HepG2 (cell line): ENCODE measurements around the gene SEC24D. TPM values are rescaled to one million over a fixed set of nuclear protein-coding genes. Genes with fewer than 3 reads are reported as not detected.

Experiments used
- CREB1 ChIP-seq, 2 experiments: fragments of 450-650 bp in 1 of 2; IDR thresholded peaks; 2 replicates each; pipeline ENCODE4 v1.6.1; 2016 to 2017; ENCODE audit warnings: control low read depth in 1 of 2, mild to moderate bottlenecking in 1 of 2, missing compliant biosample characterization in 1 of 2, missing genetic modification characterization in 1 of 2
- CREM ChIP-seq, 2 experiments: sonication (generic) in 1 of 2; formaldehyde crosslinking in 1 of 2; IDR thresholded peaks; 2 replicates each; pipeline versions ENCODE4 v1.4.0 to v1.6.1; 2016 to 2020; ENCODE audit warnings: antibody characterized with exemption in 1 of 2, mild to moderate bottlenecking in 1 of 2, missing genetic modification reagents in 1 of 2
- DRAP1 ChIP-seq: IDR thresholded peaks from 2 replicates; pipeline ENCODE4 v1.6.1; 2016; ENCODE audit warnings: missing genetic modification reagents, missing compliant biosample characterization
- ETV5 ChIP-seq: IDR thresholded peaks from 2 replicates; pipeline ENCODE4 v1.6.1; 2018; ENCODE audit warnings: missing biosample characterization, missing genetic modification reagents, inconsistent platforms, borderline replicate concordance
- FOXK1 ChIP-seq: sonication (generic); formaldehyde crosslinking; IDR thresholded peaks from 2 replicates; pipeline ENCODE4 v1.4.0; 2020; ENCODE audit warnings: low read depth, missing genetic modification reagents, borderline replicate concordance
- GABPA ChIP-seq, 2 experiments: IDR thresholded peaks; 2 replicates each; pipeline ENCODE4 v1.6.1; 2011 to 2016; ENCODE audit warnings: low read depth in 2 of 2, low read length in 1 of 2, missing biosample characterization in 1 of 2, missing genetic modification characterization in 1 of 2
- GMEB1 ChIP-seq: sonication (generic); formaldehyde crosslinking; IDR thresholded peaks from 2 replicates; pipeline ENCODE4 v1.5.1; 2020; ENCODE audit warnings: missing genetic modification reagents, mild to moderate bottlenecking, borderline replicate concordance
- HMGXB4 ChIP-seq, 2 experiments: sonication (generic) in 1 of 2; formaldehyde crosslinking in 1 of 2; IDR thresholded peaks; 2 replicates each; pipeline versions ENCODE4 v1.4.0 to v1.6.1; 2018 to 2020; ENCODE audit warnings: missing genetic modification reagents in 2 of 2, borderline replicate concordance in 1 of 2, low read depth in 1 of 2, mild to moderate bottlenecking in 1 of 2, missing biosample characterization in 1 of 2
- KAT8 ChIP-seq: IDR thresholded peaks from 2 replicates; pipeline ENCODE4 v1.6.1; 2016; ENCODE audit warnings: missing genetic modification reagents, missing compliant biosample characterization
- KLF16 ChIP-seq, 2 experiments: sonication (generic) in 1 of 2; formaldehyde crosslinking in 1 of 2; IDR thresholded peaks; 2 replicates each; pipeline versions ENCODE4 v1.6.1 to v1.8.0; 2016 to 2023; ENCODE audit warnings: missing genetic modification reagents in 2 of 2, missing compliant biosample characterization in 1 of 2
- MIER2 ChIP-seq: IDR thresholded peaks from 2 replicates; pipeline ENCODE4 v1.6.1; 2016; ENCODE audit warnings: missing biosample characterization, missing genetic modification reagents
- POLR2A ChIP-seq, 2 experiments: IDR thresholded peaks; 2 replicates each; pipeline ENCODE4 v1.6.1; 2011; ENCODE audit warnings: low read depth in 2 of 2, low read length in 2 of 2, mild to moderate bottlenecking in 1 of 2, moderate library complexity in 1 of 2; ENCODE audit not compliant: insufficient read depth in 1 of 2
- POLR2AphosphoS5 ChIP-seq: IDR thresholded peaks from 2 replicates; pipeline ENCODE4 v1.6.1; 2012; ENCODE audit warnings: low read depth, low read length
- POLR2G ChIP-seq: fragments of 200-400 bp; formaldehyde crosslinking; IDR thresholded peaks from 2 replicates; pipeline ENCODE4 v1.6.1; 2018; ENCODE audit warnings: mild to moderate bottlenecking, low read depth, low read length, moderate library complexity
- SAP130 ChIP-seq: IDR thresholded peaks from 2 replicates; pipeline ENCODE4 v1.6.1; 2016; ENCODE audit warnings: low read depth
- TBL1XR1 ChIP-seq: fragments of 150-350 bp; IDR thresholded peaks from 2 replicates; pipeline ENCODE4 v1.6.1; 2014; ENCODE audit warnings: borderline replicate concordance, low read length; ENCODE audit not compliant: partially characterized antibody
- YY1 ChIP-seq: IDR thresholded peaks from 2 replicates; pipeline ENCODE4 v1.6.1; 2011; ENCODE audit warnings: low read length, low read depth, moderate library complexity, mild to moderate bottlenecking; ENCODE audit not compliant: insufficient read depth, insufficient replicate concordance
- ZNF143 ChIP-seq: sonication (generic); formaldehyde crosslinking; IDR thresholded peaks from 2 replicates; pipeline ENCODE4 v1.4.0; 2020; ENCODE audit warnings: missing genetic modification reagents
- ZNF205 ChIP-seq: IDR thresholded peaks from 2 replicates; pipeline ENCODE4 v1.6.1; 2018; ENCODE audit warnings: missing biosample characterization, missing genetic modification reagents
- ZNF333 ChIP-seq: sonication (generic); formaldehyde crosslinking; IDR thresholded peaks from 2 replicates; pipeline ENCODE4 v1.4.0; 2020; ENCODE audit warnings: mild to moderate bottlenecking, missing genetic modification reagents, borderline replicate concordance
- ZNF557 ChIP-seq: sonication (generic); formaldehyde crosslinking; IDR thresholded peaks from 2 replicates; pipeline ENCODE4 v1.4.0; 2020; ENCODE audit warnings: missing genetic modification reagents
- ZNF605 ChIP-seq: sonication (generic); formaldehyde crosslinking; IDR thresholded peaks from 2 replicates; pipeline ENCODE4 v1.8.0; 2022; ENCODE audit warnings: mild to moderate bottlenecking, missing genetic modification reagents
- ZNF614 ChIP-seq: IDR thresholded peaks from 2 replicates; pipeline ENCODE4 v1.6.1; 2018; ENCODE audit warnings: missing biosample characterization, missing genetic modification reagents, inconsistent platforms, borderline replicate concordance
- polyA plus RNA-seq, 8 experiments: library from polyadenylated mRNA; depleted of rRNA in 3 of 8; stranded (reverse) in 7 of 8; unstranded in 1 of 8; fragments of >200 nt; fragmentation: Illumina TruSeq in 4 of 8; extraction: Trizol in 4 of 8; gene quantifications; 2 replicates each; pipeline versions ENCODE4 v1.2.1 to v1.2.3, GENCODE V29; 2011 to 2016; ENCODE audit warnings: low read depth in 4 of 8, missing spikeins in 1 of 8, mixed read lengths in 1 of 8; ENCODE audit not compliant: insufficient read depth in 1 of 8
- total RNA-seq, 5 experiments: library from RNA; depleted of rRNA; stranded (reverse); fragments of >200 nt; fragmentation: Illumina TruSeq; extraction: Trizol; gene quantifications; 2 replicates each; pipeline ENCODE4 v1.2.3, GENCODE V29; 2016; ENCODE audit warnings: low read depth in 1 of 5

Gene SEC24D
- total and polyA plus RNA-seq, 2 of the 13 experiments (the other 11 are each of a cell fraction or from before 2014, with no cell fraction given), result 30.0 to 51.1 TPM

GRCh38 chr4:118683513-118683912 is 152.4 kb downstream of the SEC24D start (continued):
- TF ChIP-seq DRAP1 (CRISPR knock-in tag), result peak; percentile 59
- TF ChIP-seq ZNF333 (CRISPR knock-in tag), result no peak
- TF ChIP-seq YY1, result peak; percentile 31
- TF ChIP-seq TBL1XR1, result no peak
- peak; percentile 60; the same call in 1 of the 2 replicates for TF ChIP-seq CREM (IDR thresholded peaks at IDR 0.05)
- no peak for TF ChIP-seq CREM (CRISPR knock-in tag; IDR thresholded peaks at IDR 0.05)
- peak; percentile 61 for TF ChIP-seq SAP130 (CRISPR knock-in tag)
- 0 out of 2 replicates have a peak, but pooled peaks have one; percentile 25 for TF ChIP-seq ZNF205 (CRISPR knock-in tag)
- TF ChIP-seq ZNF605 (CRISPR knock-in tag), result no peak
- TF ChIP-seq POLR2A (IDR thresholded peaks at IDR 0.05; ENCODE audit: insufficient read depth in 1 of 2, low read depth in 2 of 2, low read length in 2 of 2), result peak in 1 of 2 experiments; percentile 69; a peak in 2 of 4 replicates
- 0 out of 4 replicates have a peak, but pooled peaks of 1 of the 2 experiments have one; percentile 33 for TF ChIP-seq HMGXB4 (CRISPR knock-in tag; IDR thresholded peaks at IDR 0.05; ENCODE audit: borderline replicate concordance in 1 of 2, low read depth in 1 of 2)
- peak; percentile 69 for TF ChIP-seq POLR2AphosphoS5
- no peak for TF ChIP-seq MIER2
- TF ChIP-seq FOXK1, result no peak; the same call in 1 of the 2 replicates
- peak; percentile 37; the same call in 1 of the 2 replicates for TF ChIP-seq GMEB1 (CRISPR knock-in tag)
- TF ChIP-seq POLR2G, result peak; percentile 66
- no peak for TF ChIP-seq CREB1 (IDR thresholded peaks at IDR 0.05)
- TF ChIP-seq CREB1 (CRISPR knock-in tag; IDR thresholded peaks at IDR 0.05), result peak; percentile 64
- no peak for TF ChIP-seq KLF16 (CRISPR knock-in tag; IDR thresholded peaks at IDR 0.05)
- no peak for TF ChIP-seq ZNF557 (CRISPR knock-in tag)
- TF ChIP-seq KAT8 (CRISPR knock-in tag), result peak; percentile 76; the same call in 1 of the 2 replicates
- TF ChIP-seq ETV5 (CRISPR knock-in tag), result peak; percentile 61; the same call in 1 of the 2 replicates
- TF ChIP-seq GABPA (IDR thresholded peaks at IDR 0.05; ENCODE audit: low read depth, low read length), result peak; percentile 70
- TF ChIP-seq GABPA (CRISPR knock-in tag; IDR thresholded peaks at IDR 0.05; ENCODE audit: low read depth), result peak; percentile 95
- peak; percentile 93 for TF ChIP-seq ZNF143 (CRISPR knock-in tag)
- TF ChIP-seq ZNF614 (CRISPR knock-in tag), result peak; percentile 43; the same call in 1 of the 2 replicates
